Keratinocyte (primary cell): ENCODE measurements around the gene RFTN1.

ENCODE experiments used
- CTCF ChIP-seq, 3 experiments: IDR thresholded peaks in 1 of 3; conservative IDR thresholded peaks in 1 of 3; optimal IDR thresholded peaks in 1 of 3; 2 replicates in 2 of 3; 3 replicates in 1 of 3; pipeline versions ENCODE3 to v1.5.1; 2011; ENCODE audit warnings: low read length in 3 of 3, mild to moderate bottlenecking in 3 of 3, moderate library complexity in 2 of 3, control low read depth in 1 of 3, inconsistent platforms in 1 of 3; ENCODE audit not compliant: insufficient read depth in 2 of 3; ENCODE audit errors: extremely low read depth in 1 of 3
- EZH2 ChIP-seq: IDR thresholded peaks from one replicate; pipeline ENCODE4 v1.6.1; 2012; ENCODE audit warnings: inconsistent platforms, mild to moderate bottlenecking, low read length, moderate library complexity

GRCh38 chr3:16486201-16486600 is 27.3 kb downstream of the RFTN1 start:
- TF ChIP-seq CTCF (optimal IDR thresholded peaks at IDR 0.05 in 1 of 3, IDR thresholded peaks at IDR 0.05 in 1 of 3, conservative IDR thresholded peaks at IDR 0.05 in 1 of 3; ENCODE audit: extremely low read depth in 1 of 3, insufficient read depth in 2 of 3, low read length in 3 of 3) (no peak), EZH2 (no peak)
